GM12865 (cell line): ENCODE results near the gene ATP8B3.
A peak's percentile ranks its signal among the peaks of the same experiment; 100 is the strongest.

Source experiments
- DNase-seq: peaks from one replicate; pipeline ENCODE4 v3.0.0; 2010; ENCODE audit warnings: low read depth
- H3K4me3 ChIP-seq: 2 replicates; pipeline ENCODE4 v1.5.1; 2011; ENCODE audit warnings: mild to moderate bottlenecking, low read depth, low read length, control low read depth
- TF ChIP-seq, protein P1 (sequence below): IDR thresholded peaks from 2 replicates; pipeline ENCODE4 v1.5.1; 2011; ENCODE audit warnings: low read length, control low read depth, low read depth, inconsistent platforms; ENCODE audit not compliant: insufficient read depth; ENCODE audit errors: missing control alignments

ATP8B3 gene

DNA sequence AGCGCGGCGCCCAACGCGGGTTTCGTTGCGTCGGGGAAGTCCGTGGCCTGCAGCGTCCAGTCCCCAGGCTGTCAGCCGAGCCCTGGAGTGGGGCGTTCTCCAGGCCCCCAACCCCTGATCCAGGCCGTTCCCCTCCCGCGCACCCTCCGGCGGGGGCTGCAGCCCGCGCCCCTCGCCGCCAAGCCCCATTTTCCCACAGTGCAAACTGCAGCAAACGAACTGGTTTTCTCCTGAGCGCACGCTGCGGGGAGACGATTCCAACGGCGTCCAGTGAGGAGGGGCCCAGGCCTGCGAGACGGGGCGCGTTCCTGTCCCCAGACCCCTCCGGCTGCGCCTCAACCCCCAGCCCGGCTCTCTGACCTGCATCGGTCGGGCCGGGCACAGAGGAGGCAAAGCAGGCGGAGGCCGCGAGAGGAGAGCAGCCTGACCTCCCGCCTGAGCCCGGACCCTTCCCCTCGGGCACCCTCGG is 63.2 kb downstream of the ATP8B3 start:
- H3K4me3 ChIP-seq, result no peak overlapping the region
- TF ChIP-seq, protein P1, sequence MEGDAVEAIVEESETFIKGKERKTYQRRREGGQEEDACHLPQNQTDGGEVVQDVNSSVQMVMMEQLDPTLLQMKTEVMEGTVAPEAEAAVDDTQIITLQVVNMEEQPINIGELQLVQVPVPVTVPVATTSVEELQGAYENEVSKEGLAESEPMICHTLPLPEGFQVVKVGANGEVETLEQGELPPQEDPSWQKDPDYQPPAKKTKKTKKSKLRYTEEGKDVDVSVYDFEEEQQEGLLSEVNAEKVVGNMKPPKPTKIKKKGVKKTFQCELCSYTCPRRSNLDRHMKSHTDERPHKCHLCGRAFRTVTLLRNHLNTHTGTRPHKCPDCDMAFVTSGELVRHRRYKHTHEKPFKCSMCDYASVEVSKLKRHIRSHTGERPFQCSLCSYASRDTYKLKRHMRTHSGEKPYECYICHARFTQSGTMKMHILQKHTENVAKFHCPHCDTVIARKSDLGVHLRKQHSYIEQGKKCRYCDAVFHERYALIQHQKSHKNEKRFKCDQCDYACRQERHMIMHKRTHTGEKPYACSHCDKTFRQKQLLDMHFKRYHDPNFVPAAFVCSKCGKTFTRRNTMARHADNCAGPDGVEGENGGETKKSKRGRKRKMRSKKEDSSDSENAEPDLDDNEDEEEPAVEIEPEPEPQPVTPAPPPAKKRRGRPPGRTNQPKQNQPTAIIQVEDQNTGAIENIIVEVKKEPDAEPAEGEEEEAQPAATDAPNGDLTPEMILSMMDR, result no peak
- DNase-seq, result no peak

DNA sequence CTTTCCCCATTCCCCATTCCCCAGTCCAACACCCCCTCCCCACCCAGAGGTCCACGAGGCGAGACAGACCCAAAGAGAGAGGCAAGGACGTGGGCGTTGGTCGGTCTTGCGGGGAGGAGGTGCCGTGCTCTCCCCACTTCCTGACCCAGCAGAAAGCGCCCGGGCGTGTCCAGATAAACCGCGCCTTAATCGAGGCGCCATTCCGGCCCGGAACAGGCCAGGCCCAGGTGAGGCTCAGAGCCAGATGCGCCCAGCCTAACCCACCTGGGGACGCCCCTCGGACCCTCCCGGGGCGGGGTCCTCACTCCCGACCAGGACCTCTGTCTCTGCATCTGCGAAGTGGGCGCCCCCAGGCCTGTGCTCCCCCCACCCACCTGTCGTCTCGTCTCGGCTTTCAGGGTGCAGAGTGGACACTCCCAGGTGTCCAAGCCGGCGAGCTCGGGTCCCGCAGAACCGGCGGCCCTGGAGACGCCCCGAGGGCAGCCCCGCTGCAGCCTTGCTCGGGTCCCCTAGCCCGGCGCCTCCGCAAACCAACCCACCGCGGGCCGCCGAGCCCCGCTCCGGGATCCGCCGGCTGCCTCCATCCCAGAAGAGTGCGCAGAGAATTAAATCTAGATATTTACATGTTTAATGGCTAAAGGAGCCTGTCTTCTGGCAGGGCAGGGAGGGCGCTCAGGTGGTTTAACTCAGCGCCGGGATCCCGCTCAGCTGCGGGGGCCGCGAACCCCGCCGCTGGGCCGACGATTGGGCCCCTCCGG is 63.8 kb downstream of the ATP8B3 start:
- no peak overlapping the region for H3K4me3 ChIP-seq
- TF ChIP-seq, protein P1, result no peak
- peak; percentile 66 for DNase-seq

DNA sequence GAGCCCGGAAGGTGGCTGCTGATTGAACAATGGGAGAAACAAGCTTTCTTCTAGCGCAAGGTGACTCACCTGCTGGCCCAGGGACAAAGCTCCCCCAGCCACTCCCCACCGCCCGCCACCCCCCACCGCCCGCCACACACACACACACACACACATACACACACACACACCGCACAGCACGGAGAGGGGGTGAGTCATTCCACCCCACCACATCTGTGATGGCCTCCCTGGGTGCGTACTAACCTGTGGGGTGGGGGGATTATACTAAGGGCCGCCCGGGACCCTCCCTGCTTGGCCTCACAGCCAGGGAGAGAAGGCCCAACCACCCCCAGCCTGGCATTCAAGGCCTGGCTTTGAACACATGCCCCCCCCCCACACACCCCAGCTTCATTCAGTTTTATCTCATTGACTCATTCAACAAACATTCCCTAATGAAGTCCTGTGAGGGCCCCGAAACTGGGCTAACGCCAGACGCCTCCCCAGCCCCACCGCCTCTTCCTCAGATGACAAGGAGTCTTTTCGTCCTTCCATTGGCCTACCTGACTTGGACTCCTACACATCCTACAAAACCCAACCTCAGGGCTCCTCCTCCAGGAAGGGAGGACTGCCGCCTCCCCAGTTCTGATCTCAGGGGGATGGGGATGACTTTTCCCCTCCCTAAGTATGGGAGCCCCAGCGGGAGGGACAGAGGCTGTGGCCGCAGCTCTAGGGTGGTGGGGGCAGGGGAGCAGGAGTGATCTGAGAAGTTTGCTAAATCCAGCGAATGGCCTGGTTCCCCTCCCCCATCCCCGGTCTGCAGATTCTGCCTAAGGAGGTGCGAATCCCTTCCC is 64.6 kb downstream of the ATP8B3 start:
- TF ChIP-seq, protein P1, result no peak
- DNase-seq, result peak; percentile 59
- H3K4me3 ChIP-seq, result no peak overlapping the region

DNA sequence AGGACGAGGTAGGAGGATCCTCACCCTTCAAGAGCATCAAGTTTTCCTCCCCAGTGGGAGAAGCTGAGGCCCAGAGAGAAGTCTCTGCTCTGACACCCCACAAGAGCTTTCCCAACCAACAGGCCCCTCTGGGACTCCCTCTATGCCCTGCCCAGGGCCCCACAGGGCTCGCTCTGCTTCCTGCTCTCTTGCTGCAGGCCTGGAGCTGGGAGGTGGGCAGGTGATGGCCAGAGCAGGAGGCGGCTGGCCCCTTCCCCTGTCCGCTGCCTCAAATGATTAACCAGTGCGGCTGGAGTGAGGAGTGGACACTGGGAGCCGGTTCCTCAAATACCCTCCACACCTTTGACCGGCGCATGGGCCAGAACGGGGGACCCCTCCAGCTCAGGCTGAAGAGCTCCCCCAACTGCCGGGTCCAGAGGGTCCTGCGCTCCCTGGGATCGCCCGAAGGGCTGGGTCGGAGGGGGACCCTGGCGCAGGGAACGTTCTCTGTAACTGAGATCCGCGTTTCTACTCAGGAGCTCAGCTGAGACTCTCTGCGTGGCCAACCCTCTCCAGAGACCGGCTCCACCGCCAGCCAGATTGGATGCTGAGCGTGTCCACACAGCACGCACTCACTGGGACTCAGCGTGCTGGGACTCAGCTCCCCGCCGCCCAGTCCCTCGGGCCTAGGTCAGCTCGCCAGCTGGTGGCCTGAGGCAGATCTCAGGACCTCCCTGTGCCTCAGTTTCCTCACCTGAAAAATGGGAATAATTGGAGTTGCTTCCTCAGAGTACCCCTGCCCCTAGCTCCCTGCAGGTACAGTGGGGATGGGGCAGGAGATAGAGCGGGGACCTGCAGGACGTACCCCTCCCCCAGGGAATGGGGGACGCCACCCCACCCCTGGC is 65.4 kb downstream of the ATP8B3 start:
- TF ChIP-seq, protein P1, result no peak
- H3K4me3 ChIP-seq, result no peak overlapping the region
- DNase-seq, result peak; percentile 21

DNA sequence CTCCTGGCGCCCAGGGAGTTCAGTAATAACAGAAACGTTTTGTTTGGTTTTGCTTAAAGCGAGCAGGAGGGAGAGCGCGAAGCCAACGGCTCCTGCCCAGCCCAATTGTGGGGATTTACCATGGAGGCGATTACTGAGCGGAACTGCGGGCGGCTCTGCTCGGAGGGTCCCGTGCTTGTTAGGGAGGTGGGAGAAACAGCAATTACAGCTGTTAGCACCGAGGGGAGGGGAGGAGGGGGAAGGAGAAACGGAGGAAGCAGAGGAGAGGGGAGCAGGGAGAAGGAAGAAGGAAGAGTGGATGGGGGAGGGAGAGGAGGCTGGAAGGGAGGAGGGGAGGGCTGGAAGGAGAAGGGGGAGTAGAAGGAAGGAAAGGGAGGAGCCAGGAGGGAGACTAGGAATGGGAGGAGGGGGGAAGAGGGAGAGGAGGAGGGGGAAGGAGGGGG is 66.5 kb downstream of the ATP8B3 start:
- DNase-seq, result no peak
- H3K4me3 ChIP-seq, result no peak overlapping the region
- TF ChIP-seq, protein P1, result no peak

DNA sequence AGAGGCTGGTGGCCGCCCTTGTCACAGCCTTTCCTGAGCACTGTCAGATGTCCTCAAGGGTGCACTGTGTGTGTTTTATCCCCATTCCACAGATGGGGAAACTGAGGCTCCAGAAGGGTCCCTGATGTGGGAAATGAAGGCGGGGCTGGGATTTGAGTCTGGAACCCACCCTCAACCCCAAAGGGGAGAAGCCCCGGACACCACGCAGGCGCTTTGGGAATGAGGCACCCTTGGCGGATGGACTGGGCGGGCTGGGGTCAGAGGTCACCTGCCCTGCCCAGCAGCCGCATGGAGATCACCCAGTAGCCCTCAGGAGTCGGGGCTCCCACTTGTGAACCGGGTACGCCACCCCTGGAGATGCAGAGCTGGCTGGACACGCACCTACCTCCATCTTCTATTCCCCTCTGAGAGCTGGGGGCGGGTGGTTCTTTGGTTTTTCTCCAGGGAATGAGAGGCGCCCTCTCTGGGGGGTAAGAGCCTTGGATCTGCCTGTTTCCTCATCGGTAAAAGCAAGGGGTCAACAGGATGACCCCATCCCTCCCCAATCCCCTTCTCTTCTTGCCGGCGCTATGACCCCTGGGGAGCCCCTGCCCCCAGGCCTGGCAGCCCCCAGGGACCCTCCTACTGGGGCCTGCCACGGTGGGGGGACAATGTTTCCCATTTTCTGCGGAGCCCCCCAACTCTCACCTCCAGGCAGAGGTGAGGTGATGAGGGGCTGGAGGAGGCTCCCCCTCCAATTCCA is 67.1 kb downstream of the ATP8B3 start:
- TF ChIP-seq, protein P1, result no peak
- no peak overlapping the region for H3K4me3 ChIP-seq

More for the DNA sequence above, 67.1 kb downstream of the ATP8B3 start:
- DNase-seq, result no peak
